Esophagus squamous epithelium (tissue), 4 donors: ENCODE results near the gene SLC47A2.

Experiments
- CTCF ChIP-seq, 6 experiments: fragments of 450-650 bp in 4 of 6; fragments of 200-600 bp in 2 of 6; sonication (generic) in 2 of 6; IDR thresholded peaks; one replicate each; pipeline ENCODE4 v1.5.1; 2016 to 2019; ENCODE audit warnings: antibody characterized with exemption in 6 of 6, mild to moderate bottlenecking in 4 of 6, moderate library complexity in 4 of 6
- POLR2A ChIP-seq, 4 donors: fragments of 450-650 bp; IDR thresholded peaks; one replicate each; pipeline ENCODE4 v1.6.1; 2017; ENCODE audit warnings: antibody characterized with exemption in 4 of 4, mild to moderate bottlenecking in 4 of 4, moderate library complexity in 3 of 4

GRCh38 chr17:19738073-19738449 lies 21.7 kb upstream of the SLC47A2 start:
- TF ChIP-seq CTCF (IDR thresholded peaks at IDR 0.05) = no peak
- TF ChIP-seq POLR2A (IDR thresholded peaks at IDR 0.05) = no peak
